ENCODE results near the gene PPARGC1A.

PPARGC1A gene

DNA sequence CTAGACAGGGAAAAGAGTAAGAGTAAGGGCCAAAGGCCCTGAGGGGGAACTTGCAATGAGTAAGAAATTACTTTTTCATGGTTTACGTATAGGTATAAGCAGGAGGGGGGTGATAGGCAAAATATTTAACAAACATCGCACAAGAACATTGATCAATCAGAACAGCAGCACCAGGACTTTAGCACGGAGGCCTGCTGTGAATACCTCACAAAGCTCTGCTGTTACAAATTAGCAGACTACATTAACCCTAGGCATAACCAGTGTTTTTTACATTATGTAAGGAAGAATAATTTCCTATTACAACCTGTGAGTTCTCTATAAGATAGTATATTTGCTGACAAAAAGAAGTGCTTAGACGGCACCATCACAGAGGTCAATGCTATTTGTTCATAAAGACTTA is 44.9 kb downstream of the PPARGC1A start:
- no CpG with 5 or more reads among the region's 4 CpGs for WGBS (ENCODE audit: insufficient coverage, insufficient read length)
- no peak overlapping the region for H3K27ac ChIP-seq (ENCODE audit: low read length)
- H3K9me3 ChIP-seq (ENCODE audit: control insufficient read depth, insufficient read depth, low read length), result no peaks in the 10 kb centered on the region
- no peaks in the 10 kb centered on the region for H3K4me1 ChIP-seq (ENCODE audit: control insufficient read depth, insufficient read depth, low read length)
- H3K36me3 ChIP-seq (ENCODE audit: control insufficient read depth, insufficient read depth, low read length), result no peaks in the 10 kb centered on the region
- DNase-seq (ENCODE audit: low read depth, low spot score), result no peak
- H3K27me3 ChIP-seq (ENCODE audit: control insufficient read depth, insufficient read depth, low read length), result no peaks in the 10 kb centered on the region; the same call in 1 of the 2 replicates
- no peak overlapping the region for H3K4me3 ChIP-seq (ENCODE audit: low read length)

- DNase-seq (ENCODE audit: low read depth, low spot score), result no peak
- Histone ChIP-seq H3K4me3 (ENCODE audit: low read length) (no peak overlapping the region), H3K4me1 (ENCODE audit: control insufficient read depth, insufficient read depth, low read length) (no peaks in the 10 kb centered on the region), H3K27me3 (ENCODE audit: control insufficient read depth, insufficient read depth, low read length) (no peaks in the 10 kb centered on the region; the same call in 1 of the 2 replicates), H3K27ac (ENCODE audit: low read length) (no peak overlapping the region), H3K9me3 (ENCODE audit: control insufficient read depth, insufficient read depth, low read length) (no peaks in the 10 kb centered on the region), H3K36me3 (ENCODE audit: control insufficient read depth, insufficient read depth, low read length) (no peaks in the 10 kb centered on the region)
- WGBS (ENCODE audit: insufficient coverage, insufficient read length), result no CpG with 5 or more reads among the region's 4 CpGs
Observed at GRCh38 chr4:23839279-23839678, 50.6 kb downstream of the PPARGC1A start.

DNA sequence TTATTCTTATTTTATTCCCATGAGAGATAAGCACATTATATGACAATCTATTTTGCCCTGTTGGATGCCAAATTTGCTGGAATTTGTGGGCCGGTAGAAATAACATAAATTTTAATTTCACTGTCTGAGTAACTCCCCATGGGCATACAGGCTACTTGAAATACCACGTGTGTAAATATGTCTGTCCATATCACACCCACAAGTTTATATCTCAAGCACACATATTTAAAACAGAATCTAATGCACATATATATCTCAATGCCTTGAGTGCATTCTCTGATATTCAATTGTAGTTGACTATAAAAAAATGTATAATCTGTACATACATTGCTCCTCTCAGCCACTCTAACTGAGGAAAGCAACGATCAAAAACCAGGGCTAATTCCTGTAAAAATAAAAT is 51.2 kb downstream of the PPARGC1A start:
- Histone ChIP-seq H3K27ac (ENCODE audit: low read length) (no peak overlapping the region), H3K4me1 (ENCODE audit: control insufficient read depth, insufficient read depth, low read length) (no peaks in the 10 kb centered on the region), H3K27me3 (ENCODE audit: control insufficient read depth, insufficient read depth, low read length) (no peaks in the 10 kb centered on the region; the same call in 1 of the 2 replicates), H3K36me3 (ENCODE audit: control insufficient read depth, insufficient read depth, low read length) (no peaks in the 10 kb centered on the region), H3K4me3 (ENCODE audit: low read length) (no peak overlapping the region), H3K9me3 (ENCODE audit: control insufficient read depth, insufficient read depth, low read length) (no peaks in the 10 kb centered on the region)
- WGBS (ENCODE audit: insufficient coverage, insufficient read length), result no CpG with 5 or more reads among the region's 3 CpGs
- no peak for DNase-seq (ENCODE audit: low read depth, low spot score)

DNA sequence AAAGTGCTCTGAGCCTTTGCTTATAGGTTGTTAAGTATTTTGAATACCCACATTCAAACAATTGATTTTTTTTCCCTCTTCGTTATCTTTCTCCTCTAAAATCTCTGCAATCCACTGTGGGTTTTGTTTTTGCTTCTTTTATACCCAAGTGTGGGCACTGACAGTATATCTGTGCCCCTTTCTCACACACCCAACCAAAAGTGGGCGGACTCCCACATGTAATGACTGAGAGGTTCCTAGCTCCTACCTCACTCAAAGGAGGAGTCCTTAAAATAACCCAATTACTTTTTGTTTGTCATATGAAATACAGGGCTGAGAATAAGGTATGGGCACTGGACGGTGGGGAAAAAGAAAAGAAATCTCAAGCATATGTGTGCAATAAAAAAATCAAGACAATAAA is 51.7 kb downstream of the PPARGC1A start:
- H3K27ac ChIP-seq (ENCODE audit: low read length), result no peak overlapping the region
- no peak overlapping the region for H3K4me3 ChIP-seq (ENCODE audit: low read length)
- no peaks in the 10 kb centered on the region for H3K9me3 ChIP-seq (ENCODE audit: control insufficient read depth, insufficient read depth, low read length)
- no peak for DNase-seq (ENCODE audit: low read depth, low spot score)
- H3K4me1 ChIP-seq (ENCODE audit: control insufficient read depth, insufficient read depth, low read length), result no peaks in the 10 kb centered on the region
- no peaks in the 10 kb centered on the region; the same call in 1 of the 2 replicates for H3K27me3 ChIP-seq (ENCODE audit: control insufficient read depth, insufficient read depth, low read length)
- H3K36me3 ChIP-seq (ENCODE audit: control insufficient read depth, insufficient read depth, low read length), result no peaks in the 10 kb centered on the region
- no CpG with 5 or more reads among the region's 3 CpGs for WGBS (ENCODE audit: insufficient coverage, insufficient read length)

DNA sequence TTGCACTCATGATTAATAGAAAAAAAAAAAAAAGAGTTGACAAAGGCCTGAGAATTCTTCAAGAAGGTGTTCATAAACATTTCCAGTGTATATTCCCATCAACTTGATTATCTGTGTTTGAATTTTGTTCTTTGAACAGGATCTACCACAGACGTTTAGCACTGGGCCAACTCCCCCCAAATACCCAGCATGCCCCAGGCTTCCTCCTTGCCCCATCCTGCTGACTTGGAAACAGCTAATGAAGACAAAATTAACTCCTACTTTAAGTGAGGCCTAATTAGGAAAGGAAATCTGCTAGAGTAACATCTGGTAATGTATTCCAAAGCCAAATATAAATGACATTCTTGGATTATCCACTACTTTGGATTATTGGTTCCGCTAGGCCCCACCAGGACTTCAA is 52.5 kb downstream of the PPARGC1A start:
- Histone ChIP-seq H3K4me1 (ENCODE audit: control insufficient read depth, insufficient read depth, low read length) (no peaks in the 10 kb centered on the region), H3K9me3 (ENCODE audit: control insufficient read depth, insufficient read depth, low read length) (no peaks in the 10 kb centered on the region), H3K27ac (ENCODE audit: low read length) (no peak overlapping the region), H3K36me3 (ENCODE audit: control insufficient read depth, insufficient read depth, low read length) (no peaks in the 10 kb centered on the region), H3K27me3 (ENCODE audit: control insufficient read depth, insufficient read depth, low read length) (no peaks in the 10 kb centered on the region), H3K4me3 (ENCODE audit: low read length) (no peak overlapping the region)
- WGBS (ENCODE audit: insufficient coverage, insufficient read length), result no CpG with 5 or more reads among the region's 2 CpGs
- DNase-seq (ENCODE audit: low read depth, low spot score), result no peak

GRCh38 chr4:23835774-23836478 is 53.9 kb downstream of the PPARGC1A start:
- WGBS (ENCODE audit: insufficient coverage, insufficient read length), result no CpG with 5 or more reads among the region's 8 CpGs
- no peaks in the 10 kb centered on the region for H3K4me1 ChIP-seq (ENCODE audit: control insufficient read depth, insufficient read depth, low read length)
- H3K27me3 ChIP-seq (ENCODE audit: control insufficient read depth, insufficient read depth, low read length), result no peaks in the 10 kb centered on the region
- DNase-seq (ENCODE audit: low read depth, low spot score), result no peak
- no peaks in the 10 kb centered on the region for H3K36me3 ChIP-seq (ENCODE audit: control insufficient read depth, insufficient read depth, low read length)
- no peaks in the 10 kb centered on the region for H3K9me3 ChIP-seq (ENCODE audit: control insufficient read depth, insufficient read depth, low read length)
- H3K27ac ChIP-seq (ENCODE audit: low read length), result no peak overlapping the region
- no peak overlapping the region for H3K4me3 ChIP-seq (ENCODE audit: low read length)

DNA sequence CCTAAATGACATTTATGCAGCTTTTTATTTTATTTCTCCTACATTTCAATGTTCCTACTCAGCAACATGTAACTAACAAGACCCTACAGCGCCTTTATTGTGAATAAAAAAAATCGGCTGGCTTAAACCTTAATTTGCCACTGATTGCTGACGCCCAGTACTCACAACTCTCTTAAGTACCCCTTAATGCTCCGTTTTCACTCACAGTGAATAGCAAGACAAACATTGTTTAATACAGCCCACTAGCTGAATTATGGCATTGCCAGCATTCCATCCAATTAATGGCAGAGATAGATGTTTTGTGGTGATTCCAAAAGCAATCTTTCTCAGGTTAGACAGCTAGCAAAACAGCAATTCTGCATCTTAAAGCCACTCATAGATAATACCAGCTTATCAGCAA is 61.1 kb downstream of the PPARGC1A start:
- Histone ChIP-seq H3K4me3 (ENCODE audit: low read length) (no peak overlapping the region), H3K36me3 (ENCODE audit: control insufficient read depth, insufficient read depth, low read length) (no peaks in the 10 kb centered on the region), H3K4me1 (ENCODE audit: control insufficient read depth, insufficient read depth, low read length) (no peaks in the 10 kb centered on the region), H3K27me3 (ENCODE audit: control insufficient read depth, insufficient read depth, low read length) (no peaks in the 10 kb centered on the region), H3K9me3 (ENCODE audit: control insufficient read depth, insufficient read depth, low read length) (no peaks in the 10 kb centered on the region), H3K27ac (ENCODE audit: low read length) (no peak overlapping the region)
- no CpG with 5 or more reads among the region's 4 CpGs for WGBS (ENCODE audit: insufficient coverage, insufficient read length)
- DNase-seq (ENCODE audit: low read depth, low spot score), result no peak

DNA sequence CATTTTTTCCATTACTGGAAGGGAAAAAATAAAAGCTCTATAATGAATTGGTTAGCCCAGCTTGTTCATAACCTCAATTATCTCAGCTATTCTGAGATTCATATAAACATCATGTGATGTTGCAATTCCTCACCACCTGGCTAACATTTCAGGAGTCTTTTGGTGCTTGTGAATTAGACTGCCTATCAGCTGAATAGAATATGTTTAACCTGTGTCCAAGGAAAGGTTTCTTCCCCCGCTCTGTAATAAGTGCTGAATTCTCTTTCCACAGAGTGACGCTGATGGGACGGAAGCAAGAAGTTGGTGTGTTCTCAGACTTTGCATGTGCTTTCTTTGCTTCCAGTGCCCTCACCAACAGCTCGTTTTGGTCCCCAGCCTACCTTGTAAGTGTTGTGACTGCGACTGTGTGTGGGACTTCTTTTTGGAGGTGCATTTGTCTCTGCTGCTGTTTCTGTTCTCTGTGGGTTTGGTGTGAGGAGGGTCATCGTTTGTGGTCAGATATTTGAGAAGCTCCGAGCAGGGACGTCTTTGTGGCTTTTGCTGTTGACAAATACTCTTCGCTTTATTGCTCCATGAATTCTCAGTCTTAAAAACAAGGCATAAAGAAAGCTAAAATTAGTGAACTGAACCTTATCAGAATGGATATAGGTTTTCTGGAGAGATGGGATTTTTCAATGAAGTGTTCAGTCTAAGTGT is 61.7 kb downstream of the PPARGC1A start:
- H3K36me3 ChIP-seq (ENCODE audit: control insufficient read depth, insufficient read depth, low read length), result no peaks in the 10 kb centered on the region
- no peak overlapping the region for H3K27ac ChIP-seq (ENCODE audit: low read length)
- H3K27me3 ChIP-seq (ENCODE audit: control insufficient read depth, insufficient read depth, low read length), result no peaks in the 10 kb centered on the region
- DNase-seq (ENCODE audit: low read depth, low spot score), result no peak
- WGBS (ENCODE audit: insufficient coverage, insufficient read length), result no CpG with 5 or more reads among the region's 9 CpGs
- no peaks in the 10 kb centered on the region for H3K9me3 ChIP-seq (ENCODE audit: control insufficient read depth, insufficient read depth, low read length)
- no peak overlapping the region for H3K4me3 ChIP-seq (ENCODE audit: low read length)
- no peaks in the 10 kb centered on the region for H3K4me1 ChIP-seq (ENCODE audit: control insufficient read depth, insufficient read depth, low read length)

DNA sequence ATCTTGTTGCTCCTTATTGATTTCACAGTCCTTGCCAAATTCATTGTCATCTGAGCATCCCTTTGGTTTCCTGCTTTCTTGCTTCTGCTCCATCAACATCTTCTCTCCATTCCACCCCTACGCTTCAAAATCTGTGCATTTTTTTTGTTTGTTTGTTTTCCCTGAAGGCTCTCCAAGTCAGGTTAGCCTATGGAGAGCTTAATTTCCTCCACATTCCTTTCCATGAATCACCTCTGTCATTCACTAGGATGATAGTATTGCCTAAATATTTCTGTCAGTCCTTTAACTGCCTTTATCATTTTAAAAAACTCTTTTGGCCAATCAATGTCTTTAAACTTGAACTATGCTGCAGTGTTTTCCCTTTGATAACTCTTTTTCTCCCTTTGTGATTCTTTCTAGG is 67.7 kb downstream of the PPARGC1A start:
- Histone ChIP-seq H3K9me3 (ENCODE audit: control insufficient read depth, insufficient read depth, low read length) (no peaks in the 10 kb centered on the region), H3K36me3 (ENCODE audit: control insufficient read depth, insufficient read depth, low read length) (no peaks in the 10 kb centered on the region), H3K4me3 (ENCODE audit: low read length) (no peak overlapping the region), H3K27me3 (ENCODE audit: control insufficient read depth, insufficient read depth, low read length) (no peaks in the 10 kb centered on the region), H3K27ac (ENCODE audit: low read length) (no peak overlapping the region), H3K4me1 (ENCODE audit: control insufficient read depth, insufficient read depth, low read length) (0 out of 2 replicates have a peak, but pooled peaks cover 1% of the 10 kb centered on the region)
- DNase-seq (ENCODE audit: low read depth, low spot score), result no peak
- no CpG with 5 or more reads among the region's 1 CpG for WGBS (ENCODE audit: insufficient coverage, insufficient read length)

DNA sequence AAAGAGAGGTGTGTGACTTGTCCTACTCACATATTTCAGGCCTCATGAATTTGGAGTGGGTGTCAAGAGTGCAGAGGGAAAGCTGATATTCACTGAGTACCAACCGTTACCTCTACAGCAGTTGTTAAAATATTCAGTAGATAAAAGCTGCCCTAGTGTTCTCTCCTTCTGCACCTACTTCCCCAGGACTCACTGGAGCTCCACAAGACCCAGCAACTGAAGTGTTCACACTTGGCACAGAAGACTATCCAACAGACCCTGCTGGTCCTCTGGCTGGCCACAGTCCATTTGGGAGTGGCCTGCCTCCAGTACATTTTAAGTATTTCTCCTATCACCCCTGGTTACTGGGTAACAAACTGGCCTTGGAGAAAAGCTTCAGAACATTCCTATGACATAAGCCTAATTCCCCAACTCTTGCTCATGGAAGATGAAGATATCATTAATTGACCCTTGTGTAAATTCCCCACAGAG is 70.8 kb downstream of the PPARGC1A start:
- no peaks in the 10 kb centered on the region for H3K9me3 ChIP-seq (ENCODE audit: control insufficient read depth, insufficient read depth, low read length)
- no peaks in the 10 kb centered on the region for H3K27me3 ChIP-seq (ENCODE audit: control insufficient read depth, insufficient read depth, low read length)
- 0 out of 2 replicates have a peak, but pooled peaks cover 1% of the 10 kb centered on the region for H3K4me1 ChIP-seq (ENCODE audit: control insufficient read depth, insufficient read depth, low read length)
- no peak overlapping the region for H3K27ac ChIP-seq (ENCODE audit: low read length)
- H3K36me3 ChIP-seq (ENCODE audit: control insufficient read depth, insufficient read depth, low read length), result no peaks in the 10 kb centered on the region
- DNase-seq (ENCODE audit: low read depth, low spot score), result no peak
- no peak overlapping the region for H3K4me3 ChIP-seq (ENCODE audit: low read length)
- WGBS (ENCODE audit: insufficient coverage, insufficient read length), result no CpG with 5 or more reads among the region's 1 CpG

All from iPS DF 6.9 (cell line).